Kidney glomerular epithelial cell (primary cell): ENCODE data around the gene SELENOT.
"Not testable (repeated sequence)": the region's sequence is repeated elsewhere in the genome, so short reads cannot be mapped to it uniquely, and the experiment has no call there.

Experiments
- DNase-seq: peaks from one replicate; lab custom pipeline; 2025; lab: John Stamatoyannopoulos, UW

Gene SELENOT

GRCh38 chr3:150603153-150603979, at the start of gene SELENOT:
Gene SELENOT (plus strand): TSS chr3:150603321. CDS start chr3:150603363, 42 bp downstream.
- peak; percentile 88 for DNase-seq

DNA sequence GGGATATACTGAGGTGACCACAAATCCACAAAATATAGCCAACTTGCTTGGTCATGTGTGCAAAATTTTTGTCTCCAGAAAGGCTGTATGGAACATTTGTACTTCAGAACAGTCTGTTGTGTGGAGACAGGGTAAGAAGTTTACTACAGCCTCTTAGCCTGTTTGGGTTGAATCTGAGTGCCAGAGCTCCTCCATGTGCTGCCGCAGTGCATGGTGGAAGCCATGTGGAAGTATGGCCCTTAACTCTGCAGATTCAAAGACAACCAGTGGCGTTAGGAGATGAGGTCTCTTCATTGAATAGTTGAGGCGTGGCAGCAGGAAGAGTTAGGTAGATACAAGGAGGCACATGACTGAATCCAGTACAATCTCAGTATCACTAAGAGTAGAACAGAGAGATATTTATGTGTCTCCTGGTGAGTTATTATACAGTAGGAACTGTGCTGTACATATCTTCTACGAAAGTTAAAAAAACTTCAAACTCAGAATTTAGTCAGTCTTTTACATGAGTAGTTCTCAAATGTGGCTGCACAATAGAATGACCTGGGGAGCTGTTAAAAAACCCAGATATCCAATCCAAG, 47.2 kb upstream of the SELENOT start:
- no peak for DNase-seq

DNA sequence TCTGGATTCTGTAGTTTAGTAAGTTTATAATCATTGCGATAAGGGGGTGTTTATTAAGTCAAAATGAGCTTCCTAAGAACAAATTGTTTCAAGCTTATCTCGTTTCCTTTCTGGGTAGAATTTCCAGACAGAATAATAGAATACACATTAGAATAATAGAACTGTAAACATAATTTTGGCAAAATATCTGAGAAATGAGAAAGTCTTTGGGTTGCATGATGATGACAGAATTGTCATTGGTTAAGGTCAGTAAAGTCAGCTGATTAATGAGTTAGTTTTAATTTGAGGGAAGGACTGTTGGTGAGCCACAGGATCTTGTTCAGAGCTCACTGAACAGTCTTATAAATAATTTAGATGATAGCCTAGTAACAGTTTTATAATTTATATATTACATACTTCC, 46.3 kb upstream of the SELENOT start:
- DNase-seq = no peak

GRCh38 chr3:150557725-150558124, 45.4 kb upstream of the SELENOT start:
- DNase-seq = no peak

DNA sequence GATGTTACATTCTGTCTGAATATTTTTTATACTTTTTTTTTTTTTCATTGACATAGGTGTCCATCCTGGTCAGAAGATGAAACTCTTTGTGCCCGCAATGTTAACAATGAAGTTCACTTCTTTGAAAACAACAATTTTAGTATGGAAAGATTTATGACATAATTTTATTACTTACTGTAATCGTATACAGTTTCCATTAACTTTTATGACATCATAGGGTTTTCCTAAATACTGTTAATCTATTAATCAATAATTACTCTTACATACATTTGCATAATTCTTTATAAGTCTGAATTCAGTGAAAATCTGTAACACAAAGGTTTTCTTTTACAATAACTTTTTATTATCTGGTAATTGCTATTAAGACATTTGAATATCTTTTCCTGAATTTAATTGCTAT, 38.9 kb upstream of the SELENOT start:
- DNase-seq = no peak

DNA sequence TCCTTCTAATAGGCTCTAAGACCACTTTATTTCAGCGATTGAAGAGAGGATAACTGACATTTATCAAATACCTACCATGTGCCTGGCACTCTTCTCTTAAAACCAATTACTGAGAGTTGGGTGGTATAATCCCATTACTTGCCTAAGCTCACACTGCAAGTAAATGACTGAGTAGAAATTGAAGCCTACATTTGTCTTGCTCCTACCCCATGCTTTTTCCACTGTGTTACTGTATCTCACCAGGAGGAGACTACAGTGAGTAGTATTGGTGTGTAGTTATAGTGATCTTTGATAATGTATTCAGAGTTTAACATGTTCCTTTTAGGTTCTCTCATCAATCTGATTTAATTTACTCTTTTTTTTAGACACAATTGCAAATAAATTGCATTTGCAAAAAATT, 35.8 kb upstream of the SELENOT start:
- DNase-seq = no peak

- no peak for DNase-seq
These were observed 25.3 kb upstream of the SELENOT start for GRCh38 chr3:150577855-150578254.

DNA sequence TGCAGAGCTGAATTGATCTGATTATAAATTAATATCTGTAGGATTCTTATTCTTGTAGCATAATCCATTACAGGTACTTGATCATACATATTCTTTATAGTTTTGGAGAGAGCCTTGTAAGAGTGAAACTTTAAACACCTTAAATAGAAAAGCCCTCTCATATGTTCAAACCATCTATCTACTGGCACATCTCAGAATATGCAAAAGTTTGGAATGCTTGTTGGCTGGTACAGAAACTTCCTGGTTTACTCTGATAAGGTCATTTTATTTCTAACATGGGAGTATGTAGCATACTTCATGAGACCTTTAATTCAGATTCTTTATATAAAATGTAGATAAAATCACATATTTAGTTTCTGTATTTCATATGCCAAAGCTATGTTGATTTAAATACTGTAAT, 21.9 kb upstream of the SELENOT start:
- DNase-seq = no peak

GRCh38 chr3:150582620-150583019, 20.5 kb upstream of the SELENOT start:
- DNase-seq = no peak

GRCh38 chr3:150583028-150583427, 20.1 kb upstream of the SELENOT start:
- DNase-seq = no peak

DNA sequence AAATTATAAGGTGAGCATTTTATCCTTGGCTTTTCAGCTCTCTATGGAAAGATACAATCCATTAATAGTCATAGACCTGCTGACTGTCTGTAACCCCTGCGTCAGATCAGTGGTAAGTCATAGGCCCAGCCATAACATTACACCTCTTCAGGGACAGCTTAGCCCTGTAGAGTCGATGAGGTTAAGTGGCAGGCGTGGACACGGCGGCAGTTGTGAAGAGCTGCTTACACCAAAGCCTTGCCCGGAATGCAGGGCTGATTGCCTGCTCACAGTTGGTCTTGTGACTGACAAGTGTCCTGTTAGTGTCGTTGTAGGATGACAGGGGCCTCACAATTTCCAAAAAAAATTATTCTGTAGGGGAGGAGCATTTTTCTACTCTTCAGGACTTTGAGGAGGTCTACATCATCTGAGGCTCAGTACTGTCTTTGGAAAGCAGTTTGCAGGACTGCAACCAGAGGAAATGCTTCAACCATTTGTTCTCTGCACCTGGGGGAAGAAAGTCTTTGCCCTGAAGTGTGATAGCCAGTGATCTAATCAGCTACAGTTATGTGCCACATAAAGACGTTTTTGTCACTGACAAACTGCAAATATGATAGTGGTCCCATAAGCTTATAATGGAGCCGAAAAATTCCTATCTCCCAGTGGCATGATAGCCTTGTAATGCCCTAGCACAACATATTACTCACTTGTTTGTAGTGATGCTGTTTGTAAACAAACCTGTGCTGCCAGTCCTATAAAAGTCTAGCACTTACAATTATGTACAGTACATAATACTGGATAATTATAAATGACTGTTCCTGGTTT, 14.9 kb upstream of the SELENOT start:
- DNase-seq = no peak

GRCh38 chr3:150589759-150590158, 13.4 kb upstream of the SELENOT start:
- no peak for DNase-seq

DNA sequence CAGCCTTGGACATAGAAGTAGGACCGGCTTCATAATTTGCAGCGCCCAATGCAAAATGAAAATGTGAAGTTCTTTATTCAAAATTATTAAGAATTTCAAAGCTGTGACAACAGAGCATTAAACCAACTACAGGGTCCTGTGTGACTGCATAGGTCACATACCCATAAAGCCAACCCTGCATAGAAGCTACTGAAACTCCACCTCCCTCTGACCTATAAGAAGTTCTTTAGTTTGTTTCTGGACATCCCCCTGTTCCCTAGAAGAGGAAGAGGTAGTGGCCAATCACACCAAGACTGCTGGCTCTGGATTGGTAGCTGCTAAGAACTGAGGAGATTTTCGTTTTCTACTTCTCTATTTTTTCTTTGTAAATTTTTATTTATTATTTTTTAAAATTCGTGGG, 9.0 kb upstream of the SELENOT start:
- DNase-seq = no peak

- DNase-seq = no peak
These were observed 5.5 kb upstream of the SELENOT start for GRCh38 chr3:150597646-150598045.

DNA sequence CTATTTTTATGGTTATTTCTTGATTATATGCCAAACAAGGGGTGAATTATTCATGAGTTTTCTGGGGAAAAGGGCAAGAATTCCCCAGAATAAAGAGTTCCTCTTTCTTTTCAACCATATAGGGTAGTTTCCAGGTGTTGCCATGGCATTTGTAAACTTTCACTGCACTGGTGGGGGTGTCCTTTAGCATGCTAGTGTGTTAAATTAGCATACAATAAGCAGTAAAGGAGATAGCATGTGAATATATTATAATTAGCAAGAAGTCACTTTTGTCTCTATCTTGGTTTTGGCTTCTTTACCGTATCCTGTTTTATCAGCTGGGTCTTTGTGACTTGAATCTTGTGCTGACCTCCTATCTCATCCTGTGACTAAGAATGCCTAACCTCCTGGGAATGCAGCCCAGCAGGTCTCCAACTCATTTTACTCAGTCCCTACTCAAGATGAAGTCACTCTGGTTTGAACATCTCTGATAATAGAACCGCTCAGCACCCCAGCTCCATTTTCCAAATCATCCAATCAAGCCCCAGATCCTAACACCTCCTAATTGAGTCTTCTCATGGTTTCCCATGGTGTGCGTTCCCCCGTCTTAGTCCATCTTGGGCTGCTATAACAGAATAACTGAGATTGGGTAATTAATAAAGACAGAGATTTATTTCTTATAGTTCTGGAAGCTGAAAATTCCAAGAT, 3.4 kb upstream of the SELENOT start:
- no peak for DNase-seq

DNA sequence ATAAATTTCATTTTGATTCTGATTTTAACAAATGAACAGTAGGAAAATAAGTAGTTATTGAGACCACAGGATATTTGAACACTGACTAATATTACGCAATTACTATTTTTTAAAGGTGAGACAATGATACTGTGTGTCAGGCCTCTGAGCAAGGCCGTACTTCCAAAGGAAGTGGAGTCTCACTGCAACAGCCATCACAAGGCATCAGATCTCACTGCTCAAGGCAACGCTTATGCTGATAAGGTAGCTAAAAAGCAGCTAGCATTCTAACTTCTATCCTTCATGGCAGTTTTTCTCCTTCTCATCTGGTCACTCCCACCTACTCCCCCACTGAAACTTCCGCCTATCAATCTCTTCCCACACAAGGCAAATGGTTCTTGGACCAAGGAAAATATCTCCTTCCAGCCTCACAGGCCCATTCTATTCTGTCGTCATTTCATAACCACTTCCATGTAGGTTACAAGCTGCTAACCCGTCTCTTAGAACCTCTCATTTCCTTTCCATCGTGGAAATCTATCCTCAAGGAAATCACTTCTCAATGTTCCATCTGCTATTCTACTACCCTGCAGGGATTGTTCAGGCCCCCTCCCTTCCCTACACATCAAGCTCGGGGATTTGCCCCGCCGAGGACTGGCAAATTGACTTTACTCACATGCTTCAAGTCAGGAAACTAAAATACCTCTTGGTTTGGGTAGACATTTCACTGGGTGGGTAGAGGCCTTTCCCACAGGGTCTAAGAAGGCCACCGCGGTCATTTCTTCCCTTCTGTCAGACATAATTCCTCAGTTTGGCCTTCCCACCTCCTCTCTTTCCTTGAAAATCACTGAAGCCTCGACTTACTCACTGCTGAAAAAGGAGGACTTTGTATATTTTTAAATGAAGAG, 2.2 kb upstream of the SELENOT start:
- not testable (repeated sequence) for DNase-seq

DNA sequence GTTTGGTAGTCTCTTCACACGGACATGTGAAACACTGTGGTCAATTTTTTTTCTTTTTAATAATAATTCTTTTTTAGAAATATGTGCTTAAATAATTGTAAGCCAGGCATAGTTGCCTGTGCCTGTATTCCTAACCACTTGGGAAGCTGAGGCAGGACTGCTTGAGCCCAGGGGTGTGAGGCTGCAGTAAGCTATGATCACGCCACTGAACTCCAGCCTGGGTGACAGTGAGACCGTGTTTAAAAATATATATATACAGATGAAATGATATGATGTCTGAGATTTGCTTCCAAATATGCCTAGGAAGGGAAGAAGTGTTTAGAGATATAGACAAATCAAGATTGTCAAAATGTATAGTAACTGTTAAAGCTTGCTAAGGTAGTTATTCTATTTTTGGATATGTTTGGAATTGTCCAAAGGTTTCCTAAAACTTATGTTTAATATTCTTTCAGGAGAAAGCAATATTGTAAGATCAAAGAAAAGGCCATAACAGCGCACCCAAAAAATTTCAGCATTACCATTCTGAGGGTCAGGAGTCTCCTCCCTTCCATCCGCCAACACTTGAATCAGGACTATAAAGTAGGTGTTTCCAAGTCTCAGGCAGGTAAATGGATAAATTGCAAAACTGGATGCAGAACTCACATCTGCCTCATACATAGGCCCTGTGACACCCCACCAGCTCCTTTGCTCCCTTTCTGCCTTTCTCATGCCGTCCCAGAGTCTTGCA, 532 bp upstream of the SELENOT start:
- no peak for DNase-seq

DNA sequence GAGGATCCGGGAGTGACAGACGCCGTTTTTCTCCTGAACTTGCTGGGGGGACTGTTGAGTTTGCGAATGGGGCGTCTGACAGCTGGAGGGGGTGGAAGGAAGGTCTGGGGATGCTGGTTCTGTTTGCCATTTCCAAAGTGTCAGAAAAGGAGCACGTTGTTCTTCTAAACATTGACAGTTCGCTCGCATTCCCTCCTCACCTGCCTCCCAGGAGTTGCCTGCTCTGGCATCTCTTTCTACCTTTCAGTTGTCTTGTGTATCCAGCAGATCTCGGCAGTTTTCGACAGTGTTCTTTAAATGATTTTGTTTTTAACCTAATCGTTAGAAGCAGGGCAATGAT, 829 bp downstream of the SELENOT start:
- DNase-seq = peak; percentile 53

DNA sequence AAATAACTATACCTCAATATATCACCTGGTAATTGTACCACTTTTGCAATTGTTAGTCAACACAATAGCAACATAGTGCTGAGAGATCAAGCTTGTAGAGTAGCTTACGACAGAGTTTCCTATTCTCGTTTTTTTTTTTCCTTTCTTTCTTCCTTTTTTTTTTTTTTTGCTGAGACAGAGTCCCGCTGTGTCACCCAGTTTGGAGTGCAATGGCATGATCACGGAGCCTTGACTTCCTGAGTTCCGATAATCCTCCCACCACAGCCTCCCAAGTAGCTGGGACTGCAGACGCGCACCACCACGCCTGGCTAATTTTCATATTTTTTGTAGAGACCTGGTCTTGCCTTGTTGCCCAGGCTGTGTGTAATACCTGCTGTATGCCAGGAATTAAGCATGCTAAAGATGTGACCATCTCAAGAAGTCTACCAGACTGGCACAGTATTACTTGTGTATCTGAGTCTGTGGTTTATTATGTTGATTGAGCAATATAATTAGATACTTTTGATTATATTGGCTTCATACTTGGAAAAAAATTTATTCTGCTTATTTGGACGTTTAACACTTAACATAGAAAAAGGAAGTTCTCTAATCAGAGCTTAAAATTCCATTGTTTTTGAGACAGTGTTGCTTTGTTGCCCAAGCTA, 3.0 kb downstream of the SELENOT start:
- DNase-seq = no peak
